SK-N-SH (cell line): Measurements from ENCODE around the gene ZNF106. TPM values are rescaled to one million over a fixed set of nuclear protein-coding genes. Genes with fewer than 3 reads are reported as not detected.

Experiments
- CTCF ChIA-PET: fragments of 300-600, 350-600 bp; formaldehyde crosslinking; extraction: SDS; loops from one replicate; lab custom pipeline; 2021; lab: Yijun Ruan, JAX
- POLR2A ChIA-PET: fragments of 350-600 bp; sonication (Branson Sonifier 250); formaldehyde crosslinking; extraction: SDS; loops from one replicate; lab custom pipeline; 2020; ENCODE audit warnings: antibody characterized with exemption, inconsistent platforms; lab: Yijun Ruan, JAX
- DNase-seq: peaks from one replicate; pipeline ENCODE4 v3.0.0; 2012
- H2AFZ ChIP-seq: fragments of 200-600 bp; sonication (generic); 2 replicates; pipeline ENCODE4 v1.8.1; 2016; ENCODE audit warnings: antibody characterized with exemption, mild to moderate bottlenecking, low read depth
- H3F3A ChIP-seq: fragments of 200-600 bp; sonication (generic); replicated peaks from 2 replicates; pipeline ENCODE3; 2016; ENCODE audit warnings: antibody characterized with exemption, mild to moderate bottlenecking; ENCODE audit not compliant: insufficient read depth
- H3K27ac ChIP-seq, 2 experiments: fragments of 200-500 bp in 1 of 2; fragments of 200-600 bp in 1 of 2; sonication (Bioruptor generic) in 1 of 2; sonication (generic), shearing (Covaris generic) in 1 of 2; 2 replicates each; pipeline versions ENCODE4 v1.5.1 to v1.6.1; 2014 to 2016; ENCODE audit warnings: low read depth in 2 of 2, inconsistent platforms in 1 of 2, low read length in 1 of 2, mild to moderate bottlenecking in 1 of 2, mixed read lengths in 1 of 2
- H3K27me3 ChIP-seq: fragments of 200-600 bp; sonication (generic), shearing (Covaris generic); 2 replicates; pipeline ENCODE4 v1.6.1; 2016; ENCODE audit warnings: mixed run types; ENCODE audit not compliant: insufficient read depth
- H3K36me3 ChIP-seq, 2 experiments: fragments of 200-500 bp in 1 of 2; fragments of 200-600 bp in 1 of 2; sonication (Bioruptor generic) in 1 of 2; sonication (generic) in 1 of 2; replicated peaks in 1 of 2; 2 replicates each; pipeline versions ENCODE3 to v1.5.1; 2014 to 2016; ENCODE audit warnings: low read length in 1 of 2, mild to moderate bottlenecking in 1 of 2; ENCODE audit not compliant: insufficient read depth in 2 of 2, control insufficient read depth in 1 of 2
- H3K4me1 ChIP-seq, 2 experiments: fragments of 200-500 bp in 1 of 2; fragments of 200-600 bp in 1 of 2; sonication (Bioruptor generic) in 1 of 2; sonication (generic), shearing (Covaris generic) in 1 of 2; 2 replicates each; pipeline versions ENCODE4 v1.5.1 to v1.6.1; 2014 to 2016; ENCODE audit warnings: low read depth in 1 of 2, low read length in 1 of 2, mixed run types in 1 of 2; ENCODE audit not compliant: insufficient read depth in 2 of 2, control insufficient read depth in 1 of 2
- H3K4me2 ChIP-seq: fragments of 200-600 bp; sonication (generic), shearing (Covaris generic); 2 replicates; pipeline ENCODE4 v1.6.1; 2017; ENCODE audit warnings: mixed run types
- H3K4me3 ChIP-seq, 2 experiments: fragments of 200-500 bp in 1 of 2; fragments of 200-600 bp in 1 of 2; sonication (Bioruptor generic) in 1 of 2; sonication (generic), shearing (Covaris generic) in 1 of 2; 2 replicates each; pipeline versions ENCODE4 v1.5.1 to v1.8.1; 2014 to 2016; ENCODE audit warnings: low read depth in 2 of 2, inconsistent platforms in 1 of 2, low read length in 1 of 2, mild to moderate bottlenecking in 1 of 2, mixed read lengths in 1 of 2, moderate library complexity in 1 of 2
- H3K79me2 ChIP-seq: fragments of 200-600 bp; sonication (generic); 2 replicates; pipeline ENCODE4 v1.8.1; 2017; ENCODE audit warnings: mild to moderate bottlenecking; ENCODE audit not compliant: insufficient read depth
- H3K9ac ChIP-seq: fragments of 200-600 bp; sonication (generic); 2 replicates; pipeline ENCODE4 v1.6.1; 2017; ENCODE audit warnings: mixed run types
- H3K9me2 ChIP-seq: fragments of 200-600 bp; sonication (generic); 2 replicates; pipeline ENCODE4 v1.6.1; 2017; ENCODE audit warnings: mixed run types
- H3K9me3 ChIP-seq: fragments of 200-600 bp; sonication (generic); 2 replicates; pipeline ENCODE4 v1.6.1; 2017; ENCODE audit warnings: mixed run types, mild to moderate bottlenecking, moderate library complexity
- H4K20me1 ChIP-seq: fragments of 200-600 bp; sonication (generic); 2 replicates; pipeline ENCODE4 v1.6.1; 2017; ENCODE audit warnings: mild to moderate bottlenecking, mixed run types; ENCODE audit not compliant: insufficient read depth
- CTCF ChIP-seq: fragments of 200-600 bp; sonication (generic); IDR thresholded peaks from 2 replicates; pipeline ENCODE4 v1.6.1; 2017; ENCODE audit warnings: antibody characterized with exemption, mild to moderate bottlenecking, moderate library complexity
- GATA2 ChIP-seq: sonication (generic); formaldehyde crosslinking; IDR thresholded peaks from 2 replicates; pipeline ENCODE4 v1.5.0; 2020; ENCODE audit warnings: mild to moderate bottlenecking, missing genetic modification reagents
- NFIC ChIP-seq: IDR thresholded peaks from 2 replicates; pipeline ENCODE4 v1.4.0; 2012; ENCODE audit warnings: borderline replicate concordance
- PBX3 ChIP-seq: IDR thresholded peaks from 2 replicates; pipeline ENCODE4; 2012
- POLR2AphosphoS5 ChIP-seq: IDR thresholded peaks from 2 replicates; pipeline ENCODE4 v1.6.1; 2012; ENCODE audit warnings: low read depth, low read length
- RAD21 ChIP-seq: IDR thresholded peaks from 2 replicates; pipeline ENCODE4 v1.6.1; 2012; ENCODE audit warnings: mild to moderate bottlenecking, low read length
- RCOR1 ChIP-seq: fragments of 150-350 bp; IDR thresholded peaks from 2 replicates; pipeline ENCODE4 v1.6.1; 2017; ENCODE audit warnings: antibody characterized with exemption, low read length
- REST ChIP-seq: IDR thresholded peaks from 2 replicates; pipeline ENCODE4 v1.6.1; 2012; ENCODE audit warnings: mild to moderate bottlenecking, low read depth, low read length, moderate library complexity
- RFX5 ChIP-seq: IDR thresholded peaks from 2 replicates; pipeline ENCODE4 v1.6.1; 2012; ENCODE audit warnings: mild to moderate bottlenecking, improper control_type of control experiment, low read length
- SMC3 ChIP-seq: IDR thresholded peaks from 2 replicates; pipeline ENCODE4 v1.6.1; 2012; ENCODE audit warnings: low read depth, low read length, improper control_type of control experiment
- TEAD4 ChIP-seq: IDR thresholded peaks from 2 replicates; pipeline ENCODE4 v1.4.0; 2012; ENCODE audit warnings: mild to moderate bottlenecking, borderline replicate concordance; ENCODE audit not compliant: insufficient read depth
- YY1 ChIP-seq: IDR thresholded peaks from 2 replicates; pipeline ENCODE4 v1.4.0; 2012; ENCODE audit warnings: low read depth, mild to moderate bottlenecking
- ZBTB33 ChIP-seq: IDR thresholded peaks from 2 replicates; pipeline ENCODE4 v1.4.0; 2012; ENCODE audit warnings: low read depth, borderline replicate concordance
- WGBS: methylation state at CpG from one replicate; pipeline ENCODE4 v1.1.6; 2017; ENCODE audit warnings: low lambda C conversion rate; 5-methylcytosine and 5-hydroxymethylcytosine counted together
- polyA plus RNA-seq, 3 experiments: library from polyadenylated mRNA; depleted of rRNA; stranded (reverse); fragments of >200 nt; gene quantifications; 2 replicates each; pipeline ENCODE4 v1.2.3, GENCODE V29; 2012

ZNF106 gene
- polyA plus RNA-seq, 1 of the 3 experiments (the other 2 are of a cell fraction) = 8.9 TPM

DNA sequence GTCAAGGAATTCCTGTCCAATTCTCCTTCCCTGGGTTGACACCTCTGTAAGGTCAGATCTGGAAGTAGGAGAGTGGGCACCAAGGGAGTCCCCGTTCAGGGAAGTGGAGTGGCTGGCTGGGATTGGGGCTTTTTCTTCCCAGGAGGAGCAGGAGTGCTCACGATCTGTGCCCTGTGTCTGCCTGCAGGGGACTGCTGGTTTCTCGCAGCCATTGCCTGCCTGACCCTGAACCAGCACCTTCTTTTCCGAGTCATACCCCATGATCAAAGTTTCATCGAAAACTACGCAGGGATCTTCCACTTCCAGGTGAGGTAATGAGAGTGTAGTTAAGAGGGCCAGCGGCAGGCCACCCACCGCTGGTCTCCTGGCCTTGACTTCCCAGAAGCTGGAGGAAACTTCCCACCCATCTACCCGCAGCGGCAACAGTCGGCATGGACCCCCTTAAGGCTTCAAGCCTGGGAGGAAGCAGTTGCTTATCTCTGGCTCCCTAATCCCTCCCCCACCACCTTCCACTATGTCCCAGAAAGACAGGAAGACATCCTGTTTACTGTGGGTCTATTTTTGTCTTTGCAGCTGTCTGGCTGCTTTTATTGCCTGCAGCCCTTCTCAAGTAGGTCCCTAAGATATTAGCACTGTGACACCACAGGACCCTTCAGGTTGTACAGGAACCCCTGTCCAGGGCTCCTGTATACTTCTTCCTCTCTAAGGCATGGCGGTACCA, 104.8 kb downstream of the ZNF106 start:
- H3K36me3 ChIP-seq = no peaks in the 10 kb centered on the region
- no peak for TF ChIP-seq SMC3
- no peak for TF ChIP-seq GATA2 (CRISPR knock-in tag)
- no peak for TF ChIP-seq RCOR1
- no peak for TF ChIP-seq NFIC
- no peak for TF ChIP-seq PBX3
- TF ChIP-seq POLR2AphosphoS5 = no peak
- TF ChIP-seq RAD21 = no peak
- TF ChIP-seq TEAD4 = no peak
- no peak for TF ChIP-seq CTCF
- TF ChIP-seq REST = no peak
- TF ChIP-seq RFX5 = no peak
- TF ChIP-seq YY1 = no peak
- TF ChIP-seq ZBTB33 = no peak
- TF ChIP-seq, all 33 proteins: peak for 0
- ChIA-PET POLR2A (no interaction called here), CTCF (interaction anchor here (0.7 to 1.9 kb wide), 16 partner anchors 10 to 302 kb away, joined by 3 to 9 read pairs (median 4); no protein-coding TSS in a partner anchor)
- Histone ChIP-seq H3K27ac (no peak overlapping the region), H4K20me1 (no peaks in the 10 kb centered on the region), H3K9ac (no peak overlapping the region), H3K4me2 (no peak overlapping the region), H3K9me2 (no peaks in the 10 kb centered on the region), H2AFZ (no peak overlapping the region), H3K79me2 (no peaks in the 10 kb centered on the region), H3K9me3 (no peaks in the 10 kb centered on the region), H3F3A (no peaks in the 10 kb centered on the region), H3K4me1 (no peaks in the 10 kb centered on the region), H3K4me3 (no peak overlapping the region), H3K27me3 (no peaks in the 10 kb centered on the region)
- DNase-seq = no peak
- 87% methylated on average over 12 of the region's 12 CpGs for WGBS
